VCaP (cell line): ENCODE data around the gene FLNA.
A peak's percentile ranks its signal among the peaks of the same experiment; 100 is the strongest.

Source experiments
- H3K27ac ChIP-seq: fragments of 450-650 bp; 2 replicates; pipeline ENCODE4 v1.5.1; 2017
- CTCF ChIP-seq: fragments of 450-650 bp; conservative IDR thresholded peaks from 2 replicates; pipeline ENCODE4 v1.5.1; 2017; ENCODE audit warnings: mild to moderate bottlenecking, moderate library complexity

FLNA gene

GRCh38 chrX:154411981-154412340, 37.5 kb upstream of the FLNA start:
- peak overlapping the region; percentile 90 for H3K27ac ChIP-seq

GRCh38 chrX:154409222-154409871, 34.9 kb upstream of the FLNA start, which contains the start of gene DNASE1L1:
Gene DNASE1L1 (minus strand): TSS chrX:154409254. CDS start chrX:154405568, 3,686 bp downstream.
- peak within 1 kb of the TSS; percentile 90 for H3K27ac ChIP-seq
- TF ChIP-seq CTCF = no peak

More at GRCh38 chrX:154411981-154412340, 37.5 kb upstream of the FLNA start:
- TF ChIP-seq CTCF = no peak

GRCh38 chrX:154408659-154409221, 34.3 kb upstream of the FLNA start:
- no peak for TF ChIP-seq CTCF
- H3K27ac ChIP-seq = no peak overlapping the region

GRCh38 chrX:154404625-154405192, 30.3 kb upstream of the FLNA start:
- TF ChIP-seq CTCF = no peak
- no peak overlapping the region for H3K27ac ChIP-seq

- no peak overlapping the region for H3K27ac ChIP-seq
- TF ChIP-seq CTCF = no peak
These were observed 29.4 kb upstream of the FLNA start for GRCh38 chrX:154403858-154404257.

GRCh38 chrX:154403192-154403591, 28.8 kb upstream of the FLNA start:
- TF ChIP-seq CTCF = no peak
- peak overlapping the region; percentile 97; the same call in 1 of the 2 replicates for H3K27ac ChIP-seq

- no peak for TF ChIP-seq CTCF
- peak overlapping the region; percentile 97 for H3K27ac ChIP-seq
These were observed 28.2 kb upstream of the FLNA start for GRCh38 chrX:154402622-154403127.
